ENCODE measurements around the gene CCR7. TPM values are rescaled to one million over a fixed set of nuclear protein-coding genes. Genes with fewer than 3 reads are reported as not detected.
A peak's percentile ranks its signal among the peaks of the same experiment; 100 is the strongest.

Gene CCR7
- total and polyA plus RNA-seq, 2 of the 13 experiments (the other 11 are each of a cell fraction or from before 2014, with no cell fraction given), result 0.04 to 0.53 TPM

DNA sequence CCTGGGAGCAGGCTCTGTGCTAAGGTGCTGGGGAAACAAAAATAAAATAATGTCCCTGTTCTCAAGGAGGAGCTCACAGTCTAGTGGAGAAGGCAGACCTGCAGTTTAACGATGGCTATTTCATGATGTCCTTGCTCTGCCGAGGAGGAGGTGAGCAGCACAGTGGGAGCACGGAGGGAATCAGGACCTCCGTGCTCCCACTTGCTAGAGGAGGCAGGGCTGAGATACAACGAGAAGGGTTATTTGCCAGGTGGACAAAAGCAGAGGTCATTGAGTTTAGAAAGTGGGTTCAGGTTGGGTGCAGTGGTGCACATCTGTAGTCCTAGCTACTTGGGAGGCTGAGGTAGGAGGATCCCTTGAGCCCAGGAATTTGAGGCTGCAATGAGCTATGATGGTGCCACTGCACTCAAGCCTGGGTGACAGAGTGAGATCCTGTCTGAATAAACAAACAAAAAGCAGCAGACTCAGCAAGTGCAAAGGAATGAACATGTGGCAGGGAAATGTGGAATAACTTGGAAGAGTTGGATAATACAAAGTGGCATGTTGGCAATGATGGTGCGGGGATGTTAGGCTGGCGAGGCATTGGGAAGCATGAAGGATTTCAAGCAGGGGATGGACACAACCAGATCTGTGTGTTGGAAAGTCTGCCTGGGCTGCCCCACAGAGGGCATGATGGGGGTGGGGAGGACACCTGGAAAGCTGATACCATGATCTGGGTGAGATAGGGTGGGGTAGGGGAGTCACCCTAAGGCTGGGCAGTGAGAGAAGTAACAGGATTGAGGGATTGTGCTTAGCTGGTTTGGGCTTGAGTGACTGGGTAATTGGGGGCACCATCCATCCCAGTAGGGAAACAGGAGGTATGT lies 51.0 kb downstream of the CCR7 start:
- intact Hi-C loops (cut with micrococcal nuclease; ENCODE audit: unreplicated experiment) (no loop called here), in situ Hi-C loops (cut with HindIII; ENCODE audit: extremely low pct_ligation_motif_present, low pct_unique_long_range_greater_than_20kb) (no loop called here)
- FAIRE-seq (no peak), ATAC-seq (no peak), DNase-seq (ENCODE audit: low spot score) (no peak)
- Histone ChIP-seq H3K9ac (ENCODE audit: insufficient read depth, low read depth, low read length) (no peak overlapping the region), H2AFZ (ENCODE audit: low read length) (no peak overlapping the region), H3K36me3 (replicated peaks in 1 of 2; ENCODE audit: control insufficient read depth in 1 of 2, insufficient read depth in 2 of 2, low read length in 2 of 2) (no peaks in the 10 kb centered on the region), H3K27ac (ENCODE audit: extremely low read length, insufficient read depth, low read length) (no peak overlapping the region), H3K4me1 (ENCODE audit: insufficient read depth, low read length) (peaks cover 86% of the 10 kb centered on the region), H3K27me3 (ENCODE audit: control insufficient read depth in 1 of 2, insufficient read depth in 2 of 2, low read length in 2 of 2) (no peaks in the 10 kb centered on the region), H3K9me3 (ENCODE audit: low read length) (no peaks in the 10 kb centered on the region), H4K20me1 (ENCODE audit: insufficient read depth, low read length) (no peaks in the 10 kb centered on the region), H3K4me3 (replicated peaks in 1 of 3; ENCODE audit: insufficient read depth in 1 of 3, low read depth in 2 of 3, low read length in 3 of 3) (no peak overlapping the region), H3K4me2 (ENCODE audit: low read depth, low read length) (no peak overlapping the region), H3K79me2 (ENCODE audit: insufficient read depth, low read length) (no peaks in the 10 kb centered on the region)
- CTCF ChIA-PET (ENCODE audit: low intra/inter-chr PET ratio, low total read pairs), result no interaction called here
- TF ChIP-seq ZNF839 (CRISPR knock-in tag; IDR thresholded peaks at IDR 0.05; ENCODE audit: borderline replicate concordance) (no peak), ZMYM3 (CRISPR knock-in tag; IDR thresholded peaks at IDR 0.05) (no peak), ZNF263 (CRISPR knock-in tag; IDR thresholded peaks at IDR 0.05) (peak; percentile 89), CCAR2 (optimal IDR thresholded peaks at IDR 0.05; ENCODE audit: low read depth, low read length) (no peak)
- TF ChIP-seq, protein P1, sequence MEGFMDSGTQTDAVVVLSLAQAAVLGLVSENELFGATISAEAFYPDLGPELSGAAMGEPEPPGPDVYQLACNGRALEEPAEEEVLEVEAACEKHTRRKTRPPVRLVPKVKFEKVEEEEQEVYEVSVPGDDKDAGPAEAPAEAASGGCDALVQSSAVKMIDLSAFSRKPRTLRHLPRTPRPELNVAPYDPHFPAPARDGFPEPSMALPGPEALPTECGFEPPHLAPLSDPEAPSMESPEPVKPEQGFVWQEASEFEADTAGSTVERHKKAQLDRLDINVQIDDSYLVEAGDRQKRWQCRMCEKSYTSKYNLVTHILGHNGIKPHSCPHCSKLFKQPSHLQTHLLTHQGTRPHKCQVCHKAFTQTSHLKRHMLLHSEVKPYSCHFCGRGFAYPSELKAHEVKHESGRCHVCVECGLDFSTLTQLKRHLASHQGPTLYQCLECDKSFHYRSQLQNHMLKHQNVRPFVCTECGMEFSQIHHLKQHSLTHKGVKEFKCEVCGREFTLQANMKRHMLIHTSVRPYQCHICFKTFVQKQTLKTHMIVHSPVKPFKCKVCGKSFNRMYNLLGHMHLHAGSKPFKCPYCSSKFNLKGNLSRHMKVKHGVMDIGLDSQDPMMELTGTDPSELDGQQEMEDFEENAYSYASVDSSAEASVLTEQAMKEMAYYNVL (CRISPR knock-in tag; IDR thresholded peaks at IDR 0.05; ENCODE audit: borderline replicate concordance), result no peak
- TF ChIP-seq, protein P2, sequence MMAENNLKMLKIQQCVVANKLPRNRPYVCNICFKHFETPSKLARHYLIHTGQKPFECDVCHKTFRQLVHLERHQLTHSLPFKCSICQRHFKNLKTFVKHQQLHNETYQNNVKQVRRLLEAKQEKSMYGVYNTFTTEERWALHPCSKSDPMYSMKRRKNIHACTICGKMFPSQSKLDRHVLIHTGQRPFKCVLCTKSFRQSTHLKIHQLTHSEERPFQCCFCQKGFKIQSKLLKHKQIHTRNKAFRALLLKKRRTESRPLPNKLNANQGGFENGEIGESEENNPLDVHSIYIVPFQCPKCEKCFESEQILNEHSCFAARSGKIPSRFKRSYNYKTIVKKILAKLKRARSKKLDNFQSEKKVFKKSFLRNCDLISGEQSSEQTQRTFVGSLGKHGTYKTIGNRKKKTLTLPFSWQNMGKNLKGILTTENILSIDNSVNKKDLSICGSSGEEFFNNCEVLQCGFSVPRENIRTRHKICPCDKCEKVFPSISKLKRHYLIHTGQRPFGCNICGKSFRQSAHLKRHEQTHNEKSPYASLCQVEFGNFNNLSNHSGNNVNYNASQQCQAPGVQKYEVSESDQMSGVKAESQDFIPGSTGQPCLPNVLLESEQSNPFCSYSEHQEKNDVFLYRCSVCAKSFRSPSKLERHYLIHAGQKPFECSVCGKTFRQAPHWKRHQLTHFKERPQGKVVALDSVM (CRISPR knock-in tag; IDR thresholded peaks at IDR 0.05), result peak; percentile 77
- BruUV-seq (replicated peaks), result no TSS peak
- POLR2A ChIA-PET, result no interaction called here
- WGBS (ENCODE audit: low lambda C conversion rate), result 92% methylated on average over 7 of the region's 7 CpGs
